ENCODE data around the gene UROC1. TPM values are rescaled to one million over a fixed set of nuclear protein-coding genes. Genes with fewer than 3 reads are reported as not detected.
"Not testable (repeated sequence)": the region's sequence is repeated elsewhere in the genome, so short reads cannot be mapped to it uniquely, and the experiment has no call there.

UROC1 gene
- total RNA-seq, 2 donors from 2014 or later, result not detected

DNA sequence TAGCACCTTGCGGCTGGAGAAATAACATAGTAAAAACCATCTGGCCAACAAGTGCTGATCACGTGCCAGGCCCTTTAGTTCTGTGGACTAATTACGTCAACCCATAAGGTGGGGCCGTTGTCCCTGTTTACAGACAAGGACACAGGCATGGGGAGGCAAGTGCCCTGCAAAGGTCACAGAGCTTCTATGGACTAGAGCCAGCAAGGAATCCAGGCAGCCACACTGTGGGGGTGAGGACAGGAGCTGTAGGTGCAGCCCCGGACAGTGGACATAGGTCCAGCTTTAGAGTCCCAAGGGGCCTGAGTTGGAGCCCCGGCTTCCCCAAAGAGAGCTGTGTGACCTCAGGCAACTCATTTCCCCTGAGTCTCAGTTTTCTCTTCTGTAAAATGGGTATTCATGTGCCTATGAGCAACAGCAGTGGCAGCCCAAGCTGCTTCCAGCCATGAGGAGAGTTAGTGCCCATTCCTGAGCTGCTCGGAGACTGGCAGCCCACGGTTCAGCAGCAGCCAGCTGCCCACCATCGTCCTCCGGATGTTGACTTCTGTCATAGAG lies 20.2 kb upstream of the UROC1 start:
- TF ChIP-seq, protein P1, sequence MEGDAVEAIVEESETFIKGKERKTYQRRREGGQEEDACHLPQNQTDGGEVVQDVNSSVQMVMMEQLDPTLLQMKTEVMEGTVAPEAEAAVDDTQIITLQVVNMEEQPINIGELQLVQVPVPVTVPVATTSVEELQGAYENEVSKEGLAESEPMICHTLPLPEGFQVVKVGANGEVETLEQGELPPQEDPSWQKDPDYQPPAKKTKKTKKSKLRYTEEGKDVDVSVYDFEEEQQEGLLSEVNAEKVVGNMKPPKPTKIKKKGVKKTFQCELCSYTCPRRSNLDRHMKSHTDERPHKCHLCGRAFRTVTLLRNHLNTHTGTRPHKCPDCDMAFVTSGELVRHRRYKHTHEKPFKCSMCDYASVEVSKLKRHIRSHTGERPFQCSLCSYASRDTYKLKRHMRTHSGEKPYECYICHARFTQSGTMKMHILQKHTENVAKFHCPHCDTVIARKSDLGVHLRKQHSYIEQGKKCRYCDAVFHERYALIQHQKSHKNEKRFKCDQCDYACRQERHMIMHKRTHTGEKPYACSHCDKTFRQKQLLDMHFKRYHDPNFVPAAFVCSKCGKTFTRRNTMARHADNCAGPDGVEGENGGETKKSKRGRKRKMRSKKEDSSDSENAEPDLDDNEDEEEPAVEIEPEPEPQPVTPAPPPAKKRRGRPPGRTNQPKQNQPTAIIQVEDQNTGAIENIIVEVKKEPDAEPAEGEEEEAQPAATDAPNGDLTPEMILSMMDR (IDR thresholded peaks at IDR 0.05), result no peak
- H3K9me3 ChIP-seq, result no peaks in the 10 kb centered on the region
- H3K27me3 ChIP-seq, result no peaks in the 10 kb centered on the region
- no peak for DNase-seq (ENCODE audit: low spot score)
- H3K36me3 ChIP-seq, result no peaks in the 10 kb centered on the region
- peaks cover 0 to 8% of the 10 kb centered on the region in 2 donors for H3K4me1 ChIP-seq
- no peak overlapping the region for H3K27ac ChIP-seq
- H3K4me3 ChIP-seq, result no peak overlapping the region

- Histone ChIP-seq H3K27ac (no peak overlapping the region), H3K27me3 (no peaks in the 10 kb centered on the region), H3K36me3 (no peaks in the 10 kb centered on the region), H3K9me3 (no peaks in the 10 kb centered on the region), H3K4me3 (no peak overlapping the region), H3K4me1 (peaks cover 0 to 8% of the 10 kb centered on the region in 2 donors)
- TF ChIP-seq, protein P1 (IDR thresholded peaks at IDR 0.05), result no peak
- no peak for DNase-seq (ENCODE audit: low spot score)
These were observed 19.6 kb upstream of the UROC1 start for GRCh38 chr3:126537116-126537729.

DNA sequence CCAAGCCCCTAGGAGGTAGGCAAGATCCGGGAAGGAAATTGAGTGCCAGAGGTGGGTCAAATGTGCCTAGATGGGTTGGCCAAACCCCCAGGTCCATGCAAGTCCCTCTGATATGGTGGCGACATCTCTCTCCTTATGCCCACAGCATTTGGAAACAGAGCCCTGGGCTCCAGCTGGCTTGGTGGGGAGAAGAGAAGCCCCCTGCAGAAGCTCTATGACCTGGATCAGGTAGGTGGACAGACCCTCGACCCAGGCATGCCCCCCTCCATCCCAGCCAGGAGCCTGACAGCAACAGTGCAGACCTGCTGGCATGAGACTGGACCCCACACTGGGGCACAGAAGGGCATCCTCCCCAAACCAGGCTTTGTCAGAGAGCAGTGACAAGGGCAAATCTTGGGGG lies 18.6 kb upstream of the UROC1 start:
- TF ChIP-seq, protein P1 (IDR thresholded peaks at IDR 0.05), result no peak
- no peak overlapping the region for H3K27ac ChIP-seq
- H3K36me3 ChIP-seq, result no peaks in the 10 kb centered on the region
- DNase-seq (ENCODE audit: low spot score), result no peak
- H3K9me3 ChIP-seq, result no peaks in the 10 kb centered on the region
- H3K27me3 ChIP-seq, result no peaks in the 10 kb centered on the region
- peaks cover 0 to 8% of the 10 kb centered on the region in 2 donors for H3K4me1 ChIP-seq
- no peak overlapping the region for H3K4me3 ChIP-seq

GRCh38 chr3:126535636-126536035 lies 18.1 kb upstream of the UROC1 start:
- TF ChIP-seq, protein P1 (IDR thresholded peaks at IDR 0.05), result no peak
- H3K4me1 ChIP-seq, result peaks cover 0 to 6% of the 10 kb centered on the region in 2 donors
- no peak overlapping the region for H3K27ac ChIP-seq
- no peaks in the 10 kb centered on the region for H3K27me3 ChIP-seq
- H3K9me3 ChIP-seq, result no peaks in the 10 kb centered on the region
- H3K4me3 ChIP-seq, result no peak overlapping the region
- no peak for DNase-seq (ENCODE audit: low spot score)
- no peaks in the 10 kb centered on the region for H3K36me3 ChIP-seq

DNA sequence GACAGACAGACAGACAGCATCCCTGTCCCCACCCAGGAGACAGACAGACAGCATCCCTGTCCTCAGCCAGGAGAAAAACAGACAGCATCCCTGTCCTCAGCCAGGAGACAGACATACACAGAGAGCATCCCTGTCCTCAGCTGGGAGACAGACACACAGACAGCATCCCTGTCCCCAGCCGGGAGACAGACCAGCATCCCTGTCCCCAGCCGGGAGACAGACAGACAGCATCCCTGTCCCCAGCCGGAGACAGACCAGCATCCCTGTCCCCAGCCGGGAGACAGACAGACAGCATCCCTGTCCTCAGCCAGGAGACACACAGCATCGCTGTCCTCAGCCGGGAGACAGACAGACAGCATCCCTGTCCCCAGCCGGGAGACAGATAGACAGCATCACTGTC lies 17.1 kb upstream of the UROC1 start:
- not testable (repeated sequence) for H3K9me3 ChIP-seq; H3K36me3 ChIP-seq; H3K27ac ChIP-seq; H3K4me3 ChIP-seq; H3K27me3 ChIP-seq; DNase-seq (ENCODE audit: low spot score)
- H3K4me1 ChIP-seq, result peaks cover 0 to 11% of the 10 kb centered on the region in 2 donors

- TF ChIP-seq, protein P1 (IDR thresholded peaks at IDR 0.05), result no peak
- H3K4me3 ChIP-seq, result no peak overlapping the region
- no peaks in the 10 kb centered on the region for H3K27me3 ChIP-seq
- H3K4me1 ChIP-seq, result peaks cover 0 to 23% of the 10 kb centered on the region in 2 donors
- no peak for DNase-seq (ENCODE audit: low spot score)
- H3K27ac ChIP-seq, result no peak overlapping the region
- H3K9me3 ChIP-seq, result no peaks in the 10 kb centered on the region
- no peaks in the 10 kb centered on the region for H3K36me3 ChIP-seq
These were observed 15.9 kb upstream of the UROC1 start for GRCh38 chr3:126533506-126533905.

All from right atrium auricular region (tissue), 2 donors.